Naive thymus-derived CD4-positive, alpha-beta T cell (primary cell): ENCODE measurements around the gene GRIN2A. TPM values are rescaled to one million over a fixed set of nuclear protein-coding genes. Genes with fewer than 3 reads are reported as not detected.

Experiments
- ATAC-seq: fragments of 150-1000 bp; cut with Tn5 transposase; 2 replicates; pipeline ENCODE4 v1.10.0; 2021; ENCODE audit warnings: mild to moderate bottlenecking, moderate library complexity
- CTCF ChIA-PET: fragments of 350-600 bp; sonication (Branson Sonifier 250); formaldehyde crosslinking; loops from one replicate; lab custom pipeline; 2021; ENCODE audit warnings: antibody characterized with exemption; lab: Charles Lee
- POLR2A ChIA-PET: fragments of 350-600 bp; sonication (Branson Sonifier 250); formaldehyde crosslinking; loops from one replicate; lab custom pipeline; 2021; ENCODE audit warnings: antibody characterized with exemption, inconsistent platforms; lab: Charles Lee
- DNase-seq, 9 donors: peaks; one replicate each; pipeline versions ENCODE4 v3.0.0 to v3.0.0-alpha.2; 2020 to 2022; ENCODE audit warnings: mixed read lengths in 1 of 9
- H3K27ac ChIP-seq: one replicate; pipeline ENCODE4 v1.7.0; 2013; ENCODE audit warnings: mild to moderate bottlenecking, low read depth, low read length, moderate library complexity
- H3K27me3 ChIP-seq, 2 donors: one replicate each; pipeline ENCODE4 v1.7.0; 2013; ENCODE audit warnings: low read length in 2 of 2, mild to moderate bottlenecking in 2 of 2, moderate library complexity in 2 of 2; ENCODE audit not compliant: control insufficient read depth in 2 of 2, insufficient read depth in 2 of 2
- H3K36me3 ChIP-seq, 3 experiments: 1 replicate in 2 of 3; 2 replicates in 1 of 3; pipeline ENCODE4 v1.7.0; 2013; ENCODE audit warnings: low read length in 3 of 3, mild to moderate bottlenecking in 3 of 3, moderate library complexity in 1 of 3; ENCODE audit not compliant: insufficient read depth in 3 of 3, control insufficient read depth in 2 of 3
- H3K4me1 ChIP-seq, 2 donors: one replicate each; pipeline ENCODE4 v1.7.0; 2013; ENCODE audit warnings: low read length in 2 of 2, mild to moderate bottlenecking in 2 of 2, moderate library complexity in 1 of 2; ENCODE audit not compliant: control insufficient read depth in 2 of 2, insufficient read depth in 2 of 2
- H3K4me3 ChIP-seq: 2 replicates; pipeline ENCODE4 v1.7.0; 2013; ENCODE audit warnings: mild to moderate bottlenecking, low read length
- H3K9me3 ChIP-seq, 3 experiments: 1 replicate in 2 of 3; 2 replicates in 1 of 3; pipeline ENCODE4 v1.7.0; 2013; ENCODE audit warnings: low read length in 3 of 3; ENCODE audit not compliant: control insufficient read depth in 2 of 3
- H3K27ac Mint-ChIP-seq, 9 donors: one replicate each; pipeline ENCODE4 v1.8.0; 2020 to 2022; ENCODE audit warnings: mixed read lengths in 9 of 9, mild to moderate bottlenecking in 8 of 9, moderate library complexity in 5 of 9, inconsistent platforms in 2 of 9
- H3K27me3 Mint-ChIP-seq, 5 donors: one replicate each; pipeline ENCODE4 v1.8.0; 2021 to 2022; ENCODE audit warnings: mixed read lengths in 5 of 5, mild to moderate bottlenecking in 1 of 5
- H3K36me3 Mint-ChIP-seq, 5 donors: one replicate each; pipeline ENCODE4 v1.8.0; 2020 to 2022; ENCODE audit warnings: mixed read lengths in 5 of 5, mild to moderate bottlenecking in 3 of 5, inconsistent platforms in 1 of 5
- H3K4me1 Mint-ChIP-seq, 7 donors: one replicate each; pipeline ENCODE4 v1.8.0; 2020 to 2022; ENCODE audit warnings: mixed read lengths in 7 of 7, mild to moderate bottlenecking in 3 of 7, inconsistent platforms in 1 of 7
- H3K4me3 Mint-ChIP-seq, 10 donors: one replicate each; pipeline ENCODE4 v1.8.0; 2020 to 2022; ENCODE audit warnings: mild to moderate bottlenecking in 10 of 10, mixed read lengths in 10 of 10, moderate library complexity in 6 of 10, inconsistent platforms in 2 of 10
- H3K9me3 Mint-ChIP-seq, 11 donors: one replicate each; pipeline ENCODE4 v1.8.0; 2020 to 2022; ENCODE audit warnings: mixed read lengths in 11 of 11, mild to moderate bottlenecking in 4 of 11, inconsistent platforms in 1 of 11, moderate library complexity in 1 of 11
- intact Hi-C, 2 donors: fragments of 100-400 bp; cut with micrococcal nuclease; formaldehyde crosslinking; loops; one replicate each; pipeline ENCODE4 v1.15.1; 2023
- polyA plus RNA-seq, 2 donors: library from polyadenylated mRNA; unstranded; fragments of 300-500 nt; fragmentation: Illumina TruSeq; gene quantifications; one replicate each; pipeline ENCODE4 v1.2.3, GENCODE V29; 2021
- total RNA-seq, 6 experiments: library from RNA in 5 of 6; stranded (reverse) in 5 of 6; gene quantifications; 1 replicate in 5 of 6; 2 replicates in 1 of 6; pipeline ENCODE4 v1.2.3 and lab custom pipeline; 2021 to 2026

The GRIN2A gene
- total and polyA plus RNA-seq, 7 experiments from 2014 or later = not detected

DNA sequence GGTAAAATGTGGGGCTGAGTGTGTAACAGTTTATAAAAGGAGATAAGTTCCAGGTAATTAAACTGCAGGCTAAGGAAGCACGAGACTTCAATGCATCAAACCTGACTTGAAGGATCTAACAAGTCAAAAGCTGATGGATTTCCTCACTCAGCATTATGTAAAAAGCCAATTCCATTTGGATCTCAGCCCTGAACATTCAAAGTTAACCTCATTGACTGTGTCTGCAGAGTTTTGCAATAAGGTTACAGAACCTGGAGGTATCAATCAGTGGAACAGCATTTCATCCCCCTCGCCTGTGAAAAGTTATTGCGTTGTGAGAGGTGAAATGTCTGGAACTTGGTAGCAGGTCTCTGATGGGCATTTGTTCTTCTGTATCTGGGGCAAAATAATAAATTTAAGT is 317.8 kb downstream of the GRIN2A start:
- H3K36me3 ChIP-seq = no peaks in the 10 kb centered on the region
- Mint-ChIP-seq H3K36me3 (no peaks in the 10 kb centered on the region), H3K4me1 (no peaks in the 10 kb centered on the region), H3K9me3 (peaks cover 0 to 7% (median 0%) of the 10 kb centered on the region in 11 donors), H3K4me3 (no peak overlapping the region), H3K27me3 (no peaks in the 10 kb centered on the region), H3K27ac (no peak overlapping the region)
- no peak overlapping the region for H3K27ac ChIP-seq
- H3K27me3 ChIP-seq = no peaks in the 10 kb centered on the region
- ATAC-seq = no peak
- H3K4me1 ChIP-seq = no peaks in the 10 kb centered on the region
- no peak for DNase-seq
- intact Hi-C loops = no loop called here
- POLR2A ChIA-PET = no interaction called here
- H3K4me3 ChIP-seq = no peak overlapping the region
- no peaks in the 10 kb centered on the region for H3K9me3 ChIP-seq
- CTCF ChIA-PET = no interaction called here

DNA sequence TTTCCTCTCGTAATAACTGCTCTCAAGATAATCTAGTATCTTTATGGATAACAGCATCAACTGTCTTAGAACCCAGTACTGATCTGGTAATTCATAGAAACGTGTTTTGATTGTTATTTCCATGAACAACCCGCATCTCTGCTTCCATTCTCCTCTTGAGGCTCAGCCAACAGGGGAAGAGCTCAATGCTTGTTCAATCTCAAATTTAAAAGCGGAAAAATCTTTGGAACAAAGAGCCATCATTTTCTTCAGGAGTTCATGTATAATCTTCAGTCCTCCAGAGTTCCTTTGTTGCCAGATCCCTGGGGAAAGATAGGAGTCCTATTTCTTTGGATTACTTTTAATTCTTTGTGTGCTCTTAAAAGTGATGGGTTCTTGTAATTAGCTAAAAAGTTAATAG is 319.9 kb downstream of the GRIN2A start:
- no peak overlapping the region for H3K27ac Mint-ChIP-seq
- H3K9me3 Mint-ChIP-seq = peaks cover 0 to 8% (median 0%) of the 10 kb centered on the region in 11 donors
- H3K36me3 ChIP-seq = no peaks in the 10 kb centered on the region
- no peak for ATAC-seq
- CTCF ChIA-PET = no interaction called here
- no peaks in the 10 kb centered on the region for H3K27me3 ChIP-seq
- H3K4me3 ChIP-seq = no peak overlapping the region
- no peaks in the 10 kb centered on the region for H3K9me3 ChIP-seq
- DNase-seq = no peak
- no peak overlapping the region for H3K4me3 Mint-ChIP-seq
- no peak overlapping the region for H3K27ac ChIP-seq
- H3K36me3 Mint-ChIP-seq = no peaks in the 10 kb centered on the region
- POLR2A ChIA-PET = no interaction called here
- no peaks in the 10 kb centered on the region for H3K4me1 ChIP-seq
- no peaks in the 10 kb centered on the region for H3K4me1 Mint-ChIP-seq
- peaks cover 0 to 6% (median 0%) of the 10 kb centered on the region in 5 donors for H3K27me3 Mint-ChIP-seq
- intact Hi-C loops = no loop called here

DNA sequence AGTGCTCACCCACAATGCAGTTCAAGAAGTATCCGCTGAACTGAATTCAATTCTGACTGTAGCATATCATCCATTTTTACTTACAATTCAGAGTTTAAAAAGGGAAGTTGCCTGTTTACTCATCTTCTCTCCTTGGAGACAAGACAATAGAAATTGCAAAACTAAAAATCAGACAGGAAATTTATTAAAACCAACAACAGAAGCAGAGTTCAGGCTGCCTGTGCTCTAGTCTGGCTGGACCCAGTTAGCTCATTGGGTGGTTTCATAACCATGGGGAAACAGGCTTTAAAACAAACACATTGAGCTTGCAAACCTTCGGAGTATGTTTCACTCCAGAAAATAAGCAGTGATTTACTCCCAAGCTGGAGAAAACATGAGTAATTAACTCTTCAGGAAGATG is 321.4 kb downstream of the GRIN2A start:
- H3K27ac Mint-ChIP-seq = no peak overlapping the region
- POLR2A ChIA-PET = no interaction called here

DNA sequence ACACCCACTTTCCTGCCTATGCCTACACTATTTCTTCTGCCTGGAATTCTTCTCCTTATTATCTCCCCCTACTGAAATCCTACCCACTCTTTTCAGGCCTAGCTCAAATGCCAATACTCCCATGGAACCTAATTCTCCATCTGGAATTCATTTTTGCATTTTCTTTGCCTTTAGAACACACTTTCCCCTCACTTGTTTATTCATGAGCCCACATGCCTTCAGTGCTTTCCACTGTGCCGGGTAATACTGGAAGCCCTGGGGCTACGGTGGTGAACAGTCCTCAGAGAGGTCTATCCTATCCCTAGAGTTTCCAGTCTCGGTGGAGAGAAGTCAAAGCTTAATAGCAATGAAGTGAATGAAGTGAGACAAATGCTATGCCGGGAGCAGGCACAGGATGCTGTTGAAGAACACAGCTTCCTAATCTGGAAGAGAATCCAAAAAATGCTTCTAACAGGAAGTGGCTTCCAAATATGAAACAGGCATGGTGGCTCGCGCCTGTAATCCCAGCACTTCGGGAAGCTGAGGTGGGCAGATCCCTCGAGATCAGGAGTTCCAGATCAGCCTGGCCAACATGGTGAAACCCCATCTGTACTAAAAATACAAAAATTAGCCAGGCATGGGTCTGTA is 322.4 kb downstream of the GRIN2A start:
- no peaks in the 10 kb centered on the region for H3K36me3 Mint-ChIP-seq
- Histone ChIP-seq H3K4me3 (no peak overlapping the region), H3K4me1 (no peaks in the 10 kb centered on the region), H3K36me3 (no peaks in the 10 kb centered on the region), H3K9me3 (no peaks in the 10 kb centered on the region), H3K27me3 (no peaks in the 10 kb centered on the region), H3K27ac (no peak overlapping the region)
- ChIA-PET CTCF (no interaction called here), POLR2A (no interaction called here)
- H3K27me3 Mint-ChIP-seq = peaks cover 0 to 6% (median 0%) of the 10 kb centered on the region in 5 donors
- H3K27ac Mint-ChIP-seq = no peak overlapping the region
- no peaks in the 10 kb centered on the region for H3K4me1 Mint-ChIP-seq
- peaks cover 0 to 8% (median 0%) of the 10 kb centered on the region in 11 donors for H3K9me3 Mint-ChIP-seq
- intact Hi-C loops = no loop called here
- DNase-seq (no peak), ATAC-seq (no peak)
- no peak overlapping the region for H3K4me3 Mint-ChIP-seq

More for the DNA sequence above, 321.4 kb downstream of the GRIN2A start:
- no peaks in the 10 kb centered on the region for H3K4me1 ChIP-seq
- intact Hi-C loops = no loop called here
- no peak overlapping the region for H3K4me3 ChIP-seq
- no peaks in the 10 kb centered on the region for H3K9me3 ChIP-seq
- H3K27ac ChIP-seq = no peak overlapping the region
- peaks cover 0 to 8% (median 0%) of the 10 kb centered on the region in 11 donors for H3K9me3 Mint-ChIP-seq
- no peaks in the 10 kb centered on the region for H3K27me3 ChIP-seq
- CTCF ChIA-PET = no interaction called here
- DNase-seq (no peak), ATAC-seq (no peak)
- H3K36me3 Mint-ChIP-seq = no peaks in the 10 kb centered on the region
- peaks cover 0 to 6% (median 0%) of the 10 kb centered on the region in 5 donors for H3K27me3 Mint-ChIP-seq
- no peaks in the 10 kb centered on the region for H3K4me1 Mint-ChIP-seq
- no peaks in the 10 kb centered on the region for H3K36me3 ChIP-seq
- no peak overlapping the region for H3K4me3 Mint-ChIP-seq

DNA sequence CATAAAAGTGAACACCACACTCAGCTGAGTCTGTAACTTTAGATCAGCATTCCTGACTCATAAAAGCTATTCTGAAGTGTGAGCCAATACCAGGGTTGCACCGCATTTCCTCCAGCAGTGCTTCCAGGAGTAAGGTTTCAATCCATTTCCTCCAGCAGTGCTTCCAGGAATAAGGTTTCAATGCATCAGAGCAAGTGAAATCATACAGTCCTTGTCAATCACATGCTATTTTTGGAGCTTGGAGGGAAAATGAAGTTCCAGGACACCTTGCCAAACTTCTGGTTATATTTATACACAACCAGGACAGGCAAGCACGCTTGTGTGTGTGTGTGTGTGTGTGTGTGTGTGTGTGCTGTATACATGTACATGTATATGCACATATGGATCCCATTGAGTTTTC is 327.6 kb downstream of the GRIN2A start:
- DNase-seq (no peak), ATAC-seq (no peak)
- Mint-ChIP-seq H3K4me3 (no peak overlapping the region), H3K27ac (no peak overlapping the region), H3K27me3 (peaks cover 0 to 6% (median 2%) of the 10 kb centered on the region in 5 donors), H3K36me3 (no peaks in the 10 kb centered on the region), H3K4me1 (no peaks in the 10 kb centered on the region), H3K9me3 (peaks cover 0 to 6% (median 2%) of the 10 kb centered on the region in 11 donors)
- intact Hi-C loops = no loop called here
- CTCF ChIA-PET = no interaction called here
- H3K4me1 ChIP-seq = no peaks in the 10 kb centered on the region
- H3K4me3 ChIP-seq = no peak overlapping the region
- no peaks in the 10 kb centered on the region for H3K9me3 ChIP-seq
- no peaks in the 10 kb centered on the region for H3K27me3 ChIP-seq
- POLR2A ChIA-PET = no interaction called here
- H3K27ac ChIP-seq = no peak overlapping the region
- H3K36me3 ChIP-seq = no peaks in the 10 kb centered on the region

DNA sequence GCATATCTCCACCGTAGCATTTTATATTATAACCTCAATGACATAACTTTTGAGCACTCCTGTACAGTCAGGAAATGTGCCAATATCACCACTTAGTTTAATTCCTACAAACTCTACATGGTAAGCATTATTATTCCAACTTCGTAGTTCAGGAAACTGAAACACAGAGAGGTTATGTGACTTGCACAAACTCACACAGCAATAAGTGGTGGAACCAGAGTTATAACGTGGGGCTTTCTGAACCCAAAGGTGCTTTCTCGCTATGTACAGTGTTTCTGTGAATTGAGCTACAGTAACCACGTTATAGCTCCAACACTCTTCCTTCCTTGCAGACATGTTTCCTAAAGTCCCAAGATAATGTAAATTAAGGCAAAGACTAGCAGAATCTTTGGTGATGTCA is 330.2 kb downstream of the GRIN2A start:
- ATAC-seq (no peak), DNase-seq (no peak)
- H3K4me3 ChIP-seq = no peak overlapping the region
- H3K36me3 ChIP-seq = no peaks in the 10 kb centered on the region
- Mint-ChIP-seq H3K9me3 (peaks cover 0 to 6% (median 0%) of the 10 kb centered on the region in 11 donors), H3K36me3 (no peaks in the 10 kb centered on the region), H3K27me3 (peaks cover 0 to 5% (median 0%) of the 10 kb centered on the region in 5 donors), H3K4me1 (no peaks in the 10 kb centered on the region), H3K27ac (no peak overlapping the region), H3K4me3 (no peak overlapping the region)
- ChIA-PET CTCF (no interaction called here), POLR2A (no interaction called here)
- intact Hi-C loops = no loop called here
- no peaks in the 10 kb centered on the region for H3K27me3 ChIP-seq
- H3K27ac ChIP-seq = no peak overlapping the region
- no peaks in the 10 kb centered on the region for H3K4me1 ChIP-seq
- no peaks in the 10 kb centered on the region for H3K9me3 ChIP-seq

DNA sequence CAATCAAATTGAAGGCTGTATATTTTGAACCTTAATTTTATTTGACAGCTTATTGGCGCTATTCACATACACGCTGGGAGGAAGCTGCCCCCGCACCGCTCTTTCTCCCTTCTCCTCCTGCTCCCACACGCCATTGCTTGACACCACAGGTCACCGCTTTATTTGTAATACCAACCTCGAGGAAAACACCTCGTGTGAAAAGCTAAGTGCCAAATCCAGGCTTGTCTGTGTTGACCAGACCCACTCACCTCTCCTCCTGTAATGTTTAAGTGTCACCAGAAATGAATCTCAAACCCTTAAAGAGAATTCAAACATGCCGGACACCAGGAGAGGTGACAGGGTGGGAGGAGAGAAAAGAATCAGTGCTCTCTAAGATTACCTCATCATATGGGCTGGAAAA is 331.4 kb downstream of the GRIN2A start:
- Mint-ChIP-seq H3K9me3 (peaks cover 0 to 6% (median 0%) of the 10 kb centered on the region in 11 donors), H3K36me3 (no peaks in the 10 kb centered on the region), H3K27ac (no peak overlapping the region), H3K4me1 (no peaks in the 10 kb centered on the region), H3K27me3 (peaks cover 0 to 5% (median 0%) of the 10 kb centered on the region in 5 donors), H3K4me3 (no peak overlapping the region)
- H3K27ac ChIP-seq = no peak overlapping the region
- no peaks in the 10 kb centered on the region for H3K36me3 ChIP-seq
- no peaks in the 10 kb centered on the region for H3K4me1 ChIP-seq
- ATAC-seq = no peak
- DNase-seq = no peak
- CTCF ChIA-PET = no interaction called here
- POLR2A ChIA-PET = no interaction called here
- no peak overlapping the region for H3K4me3 ChIP-seq
- intact Hi-C loops = no loop called here
- no peaks in the 10 kb centered on the region for H3K9me3 ChIP-seq
- H3K27me3 ChIP-seq = no peaks in the 10 kb centered on the region
